HPDE6-E6E7 (cell line): Measurements from ENCODE around the gene PLSCR5.

Source experiments
- DNase-seq: peaks from one replicate; pipeline ENCODE4 v3.0.0; 2011; ENCODE audit warnings: missing footprints; ENCODE audit errors: extremely low spot score

The PLSCR5 gene, protein sequence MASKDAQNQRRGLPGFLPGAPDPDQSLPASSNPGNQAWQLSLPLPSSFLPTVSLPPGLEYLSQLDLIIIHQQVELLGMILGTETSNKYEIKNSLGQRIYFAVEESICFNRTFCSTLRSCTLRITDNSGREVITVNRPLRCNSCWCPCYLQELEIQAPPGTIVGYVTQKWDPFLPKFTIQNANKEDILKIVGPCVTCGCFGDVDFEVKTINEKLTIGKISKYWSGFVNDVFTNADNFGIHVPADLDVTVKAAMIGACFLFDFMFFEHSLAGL

DNA sequence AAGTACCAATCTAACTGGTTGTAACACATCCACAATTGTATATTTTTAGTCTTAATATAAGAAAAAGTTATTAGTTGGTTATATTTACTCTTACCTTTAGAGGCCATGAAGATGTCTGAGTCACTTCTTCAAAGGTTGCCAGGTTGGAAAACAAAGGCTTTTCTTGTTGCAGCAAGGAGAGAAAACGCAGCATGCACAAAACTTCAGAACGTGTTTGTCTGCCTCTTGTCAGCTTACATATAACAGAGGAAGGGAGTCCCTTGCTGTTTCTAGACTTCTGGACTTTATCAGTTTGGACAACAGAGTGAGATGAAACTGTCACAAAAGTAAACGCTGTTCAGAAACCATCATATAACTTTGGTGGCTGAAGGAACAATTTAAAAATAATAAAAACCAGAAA lies at the start of gene PLSCR5:
TSS of gene PLSCR5 (minus strand) at position 241 of the 400 bp plus-strand sequence. CDS start at position 107, 134 bp downstream.
- DNase-seq = peak; percentile 20

- DNase-seq = no peak
Measured at GRCh38 chr3:146653978-146654377, 48.8 kb upstream of the PLSCR5 start.

GRCh38 chr3:146650691-146651442 lies 45.7 kb upstream of the PLSCR5 start:
- DNase-seq = no peak

GRCh38 chr3:146646261-146646660 lies 41.1 kb upstream of the PLSCR5 start:
- no peak for DNase-seq

GRCh38 chr3:146640955-146641867 lies 36.1 kb upstream of the PLSCR5 start:
- DNase-seq = peak; percentile 16

DNA sequence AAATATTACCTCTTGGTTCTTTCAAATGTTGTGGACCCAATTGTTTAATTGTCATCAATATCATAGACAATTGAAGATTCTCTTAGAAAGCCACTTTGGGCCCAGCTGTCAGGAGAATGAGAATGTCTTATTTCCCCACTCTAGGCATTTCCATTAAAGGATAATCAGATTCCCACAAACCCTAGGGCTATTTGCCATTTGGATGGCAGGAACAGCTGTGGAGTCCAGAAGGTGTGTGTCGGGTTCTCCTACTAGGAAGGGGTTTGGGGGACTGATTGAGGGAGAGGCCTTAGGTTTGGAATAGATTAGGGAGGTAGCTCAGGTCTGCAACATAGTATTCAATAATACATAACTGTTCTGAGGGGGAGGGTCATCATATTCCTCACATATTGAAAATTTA lies 35.2 kb upstream of the PLSCR5 start:
- DNase-seq = no peak

DNA sequence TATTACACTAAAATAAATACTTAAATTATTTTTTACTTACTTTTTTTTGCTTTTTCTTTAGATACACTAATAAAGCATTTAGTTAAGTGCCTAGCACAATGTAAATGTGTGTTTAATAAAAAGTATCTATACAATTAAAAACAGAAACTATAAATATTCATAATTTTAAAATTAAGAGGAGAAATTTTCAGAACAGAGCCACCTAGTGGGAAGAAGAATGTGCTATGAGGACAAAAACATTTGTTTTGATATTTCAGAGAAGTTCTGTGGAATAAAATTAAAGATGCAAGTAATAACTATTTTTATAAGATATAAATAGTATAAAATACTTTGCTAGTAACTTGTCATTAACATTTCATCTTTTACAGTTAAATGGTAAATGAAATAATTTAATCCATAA lies 33.6 kb upstream of the PLSCR5 start:
- DNase-seq = no peak

DNA sequence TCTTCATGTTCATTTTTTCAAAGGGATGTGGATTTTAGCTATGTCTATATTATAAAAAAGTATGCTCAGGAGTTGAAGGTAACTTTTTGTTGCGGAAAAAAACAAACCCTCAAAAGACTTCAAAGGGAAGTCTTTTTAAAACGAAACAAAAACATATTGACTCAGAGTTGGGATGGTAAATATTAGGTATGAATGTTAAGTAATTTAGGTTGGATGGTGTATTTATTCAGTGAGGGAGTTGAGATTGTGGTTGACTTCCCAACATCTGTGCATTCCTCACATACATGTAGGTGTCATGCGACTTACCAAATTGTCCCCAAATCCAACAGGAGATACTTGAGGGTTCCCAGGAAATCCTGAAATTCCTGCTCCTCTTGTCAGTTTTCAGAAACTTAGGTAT lies 32.7 kb upstream of the PLSCR5 start:
- DNase-seq = no peak

DNA sequence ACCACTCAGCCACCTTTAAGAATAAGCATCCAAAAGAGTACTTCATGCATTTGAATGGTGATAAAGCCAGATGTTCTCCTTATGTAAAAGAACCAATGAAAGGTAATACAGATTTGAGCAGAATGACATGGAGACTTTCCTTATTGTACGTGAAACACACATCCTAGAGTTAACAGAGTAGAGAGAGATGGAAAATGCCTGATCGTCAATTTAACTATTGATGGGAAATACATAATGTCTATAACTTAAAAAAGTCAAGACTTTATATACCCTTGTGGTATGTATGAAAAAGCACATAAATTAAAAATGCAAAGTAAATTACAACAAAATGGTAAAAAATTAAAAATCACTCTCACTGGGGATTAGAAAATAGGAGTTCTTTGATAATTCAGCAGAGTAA lies 31.7 kb upstream of the PLSCR5 start:
- no peak for DNase-seq

DNA sequence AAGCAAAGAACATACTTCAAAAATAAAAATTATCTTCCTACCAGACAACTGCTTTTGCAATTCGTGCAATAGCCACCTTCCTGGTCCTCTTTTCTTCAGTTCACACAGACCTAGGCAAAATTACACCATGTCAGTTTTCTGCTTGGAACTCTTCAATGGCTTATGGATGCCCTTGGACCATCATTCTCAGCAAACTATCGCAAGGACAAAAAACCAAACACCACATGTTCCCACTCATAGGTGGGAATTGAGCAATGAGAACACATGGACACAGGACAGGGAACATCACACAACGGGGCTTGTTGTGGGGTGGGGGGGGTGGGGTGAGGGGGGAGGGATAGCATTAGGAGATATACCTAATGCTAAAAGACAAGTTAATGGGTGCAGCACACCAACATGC lies 29.2 kb upstream of the PLSCR5 start:
- DNase-seq = no peak

DNA sequence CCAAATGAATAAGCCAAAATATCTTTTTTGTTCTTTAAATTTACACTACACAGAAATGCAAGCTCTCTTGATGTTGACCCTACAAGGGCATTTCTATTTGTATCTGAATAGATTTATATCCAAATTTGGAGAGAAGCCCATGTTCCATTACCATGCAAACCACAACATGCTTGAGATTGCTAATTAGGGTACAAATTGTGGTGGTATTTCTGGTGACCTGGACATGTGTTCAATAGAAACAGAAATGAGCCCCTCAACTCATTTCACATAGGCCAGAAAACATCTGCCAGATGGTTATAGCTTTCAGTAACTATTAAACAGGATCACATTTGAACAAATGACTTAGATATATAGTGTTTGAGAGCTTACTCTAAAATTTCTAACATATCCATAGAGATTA lies 23.5 kb upstream of the PLSCR5 start:
- DNase-seq = no peak

DNA sequence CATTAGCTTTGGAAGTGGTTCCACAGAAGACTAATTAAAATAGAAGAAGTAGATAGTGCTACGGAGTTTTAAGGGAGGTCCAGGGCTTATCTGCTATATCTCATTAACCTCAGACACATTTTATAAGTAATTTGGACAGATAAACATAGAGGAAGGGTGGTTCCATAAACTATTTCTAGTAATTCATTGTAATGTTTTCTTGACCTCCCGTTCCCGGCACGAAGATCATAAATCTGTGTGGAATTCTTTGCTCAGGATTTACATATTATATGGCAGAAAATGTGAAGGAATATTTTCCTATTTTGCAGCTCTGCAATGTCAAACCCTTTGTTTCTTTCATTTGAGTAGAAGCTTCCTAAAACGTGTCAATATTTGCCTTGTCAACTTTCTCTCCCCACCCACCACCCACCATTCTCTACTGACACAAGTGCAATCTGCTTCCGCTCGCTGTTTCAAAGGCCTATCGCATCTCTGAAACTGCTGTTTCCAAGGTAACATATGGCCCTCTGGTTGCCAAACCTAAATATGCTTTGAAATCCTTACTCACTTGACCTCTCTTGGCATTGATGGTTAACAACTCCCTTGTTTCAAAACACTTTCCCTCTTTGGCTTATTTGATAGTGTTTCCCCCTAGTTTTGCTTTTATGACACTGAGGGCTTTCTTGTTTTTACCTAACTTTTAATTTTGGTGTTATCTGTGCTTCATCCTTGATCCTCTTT lies 21.4 kb upstream of the PLSCR5 start:
- DNase-seq = no peak

DNA sequence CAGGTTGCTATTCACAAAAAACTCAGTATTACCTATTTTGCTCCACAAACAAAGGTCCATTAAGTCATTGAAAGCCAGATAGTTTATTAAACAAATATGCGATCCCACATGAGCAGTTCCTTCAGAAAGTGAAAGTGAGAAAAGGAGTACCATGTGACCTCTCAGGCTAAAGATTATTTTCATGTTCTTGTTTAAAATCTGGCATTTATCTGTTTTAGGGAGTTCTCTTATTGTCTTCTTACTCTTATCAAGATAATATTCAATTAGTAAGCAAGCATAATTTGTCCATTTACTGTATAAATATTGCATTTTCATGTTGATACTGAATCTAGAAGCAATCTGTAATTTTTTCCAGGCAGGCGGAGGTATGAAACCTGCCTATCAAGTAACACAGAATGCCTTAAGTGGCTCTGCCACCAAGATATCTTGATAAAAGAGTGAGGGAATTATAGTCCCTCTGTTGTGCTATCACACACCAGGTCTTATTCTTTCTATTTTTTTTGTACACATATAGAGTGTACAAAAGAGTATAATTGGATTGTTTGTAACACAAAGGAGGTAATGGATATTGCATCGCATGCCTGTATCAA lies 20.1 kb upstream of the PLSCR5 start:
- peak; percentile 19 for DNase-seq

- no peak for DNase-seq
Measured at GRCh38 chr3:146621723-146622122, 16.6 kb upstream of the PLSCR5 start.

- DNase-seq = no peak
Measured at GRCh38 chr3:146612015-146612414, 6.9 kb upstream of the PLSCR5 start.

DNA sequence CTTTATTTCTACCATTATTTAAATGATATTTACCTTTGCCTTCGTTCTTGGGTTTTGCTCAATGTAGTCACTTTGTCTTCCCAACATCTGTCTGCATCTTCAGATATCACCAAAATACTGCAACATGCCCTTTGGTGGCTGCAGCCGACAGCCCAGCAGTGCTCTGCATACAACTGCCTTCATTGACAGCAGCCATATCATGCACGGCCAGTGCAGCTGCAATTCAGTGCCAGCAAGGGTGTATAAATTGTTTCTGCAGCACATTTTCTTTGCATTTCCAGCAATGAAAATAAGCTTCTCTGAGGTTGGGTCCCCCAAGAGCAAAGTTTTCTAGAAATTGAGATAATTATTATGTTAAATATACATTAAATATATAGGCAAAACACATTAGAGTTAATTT lies 6.0 kb upstream of the PLSCR5 start:
- no peak for DNase-seq

- DNase-seq = no peak
Measured at GRCh38 chr3:146598535-146598934, 6.6 kb downstream of the PLSCR5 start.

DNA sequence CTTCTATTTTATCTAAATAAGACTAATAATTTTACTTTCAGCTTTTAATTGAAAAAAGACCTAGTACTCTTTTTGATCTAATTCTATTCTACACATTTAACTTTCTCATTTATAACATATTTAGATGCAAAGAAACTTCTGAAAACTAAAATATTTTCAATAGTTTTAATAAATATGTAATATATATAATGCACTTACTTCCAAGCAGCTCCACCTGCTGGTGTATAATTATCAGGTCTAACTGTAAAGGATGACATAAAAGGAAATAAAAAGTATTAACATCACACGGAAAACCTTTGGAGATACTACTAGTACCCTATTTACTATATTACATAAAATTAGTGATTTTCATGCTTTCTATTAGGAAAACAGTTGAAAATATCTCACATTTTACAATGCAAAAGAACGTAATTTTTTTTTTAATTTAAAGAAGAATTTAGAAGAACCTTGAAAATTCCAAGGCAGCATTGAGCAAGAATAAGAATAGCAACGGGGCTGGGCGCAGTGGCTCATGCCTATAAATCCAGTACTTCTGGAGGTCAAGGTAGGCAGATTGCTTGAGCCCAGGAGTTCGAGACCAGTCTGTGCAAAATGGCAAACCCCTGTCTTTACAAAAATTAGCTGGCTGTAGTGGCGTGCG lies 10.2 kb downstream of the PLSCR5 start:
- no peak for DNase-seq

DNA sequence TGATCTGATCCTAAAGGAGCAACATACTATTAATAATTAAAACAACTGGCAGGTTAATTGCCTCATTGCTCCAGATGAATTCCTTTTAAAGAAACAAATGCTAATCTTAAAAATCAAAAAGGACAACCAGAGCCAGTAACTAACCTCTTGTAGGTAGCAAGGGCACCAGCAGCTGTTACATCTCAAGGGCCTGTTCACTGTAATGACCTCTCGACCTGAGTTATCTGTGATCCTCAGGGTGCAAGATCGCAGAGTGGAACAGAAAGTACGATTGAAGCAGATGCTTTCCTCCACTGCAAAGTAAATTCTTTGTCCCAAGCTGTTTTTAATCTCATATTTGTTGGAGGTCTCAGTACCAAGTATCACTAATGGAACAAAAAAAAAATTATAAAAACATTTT lies 11.4 kb downstream of the PLSCR5 start:
- DNase-seq = no peak

DNA sequence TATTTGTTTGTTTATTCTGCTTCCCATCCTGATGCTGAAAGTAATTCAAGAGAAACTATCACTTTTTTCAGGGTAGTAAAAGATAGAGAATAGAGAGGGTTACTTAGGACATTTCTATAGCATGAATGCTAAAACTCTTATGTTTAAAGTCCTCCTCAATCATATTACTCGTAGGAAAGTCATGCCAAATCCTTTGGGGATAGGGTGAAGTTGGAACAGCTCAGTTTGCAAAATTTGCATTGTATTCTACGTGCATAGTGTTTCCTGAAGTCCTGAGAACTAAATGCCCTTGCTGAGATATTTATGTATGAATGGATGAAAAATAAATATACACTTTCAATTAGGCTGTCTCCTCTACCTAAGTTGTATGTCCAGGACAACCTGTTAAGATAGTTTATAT lies 14.6 kb downstream of the PLSCR5 start:
- no peak for DNase-seq
